Measurements from ENCODE around the gene WBP1. TPM values are rescaled to one million over a fixed set of nuclear protein-coding genes. Genes with fewer than 3 reads are reported as not detected.
"Not testable (repeated sequence)": the region's sequence is repeated elsewhere in the genome, so short reads cannot be mapped to it uniquely, and the experiment has no call there.

Gene WBP1
- total RNA-seq, 1 experiment from 2014 or later, result 67.6 TPM

DNA sequence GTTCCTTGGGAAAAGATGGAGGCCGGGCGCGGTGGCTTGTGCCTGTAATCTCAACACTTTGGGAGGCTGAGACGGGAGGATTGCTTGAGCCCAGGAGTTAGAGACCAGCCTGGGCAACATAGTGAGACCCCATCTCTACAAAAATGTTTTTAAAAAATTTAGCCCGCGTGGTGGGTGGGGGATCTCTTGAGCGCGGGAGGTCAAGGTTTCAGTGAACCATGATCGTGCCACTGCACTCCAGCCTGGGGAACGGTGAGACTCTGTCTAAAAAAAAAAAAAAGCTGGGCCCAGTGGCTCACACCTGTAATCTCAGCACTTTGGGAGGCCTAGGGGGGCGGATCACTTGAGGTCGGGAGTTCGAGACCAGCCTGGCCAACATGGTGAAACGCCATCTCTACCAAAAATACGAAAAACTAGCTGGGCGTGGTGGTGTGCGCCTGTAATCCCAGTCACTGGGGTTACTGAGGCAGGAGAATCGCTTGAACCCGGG lies 25.5 kb downstream of the WBP1 start:
- intact Hi-C loops (cut with micrococcal nuclease; ENCODE audit: unreplicated experiment), result loop anchor here (2.0 to 5.0 kb wide), 2 partner anchors 47 to 104 kb away; no protein-coding TSS in a partner anchor
- peak overlapping the region; percentile 84 to 99 for H3K4me3 ChIP-seq (ENCODE audit: low read depth in 2 of 2, low read length in 2 of 2)
- POLR2A ChIA-PET; DNase-seq (ENCODE audit: low read depth, low spot score); H3K36me3 ChIP-seq (ENCODE audit: control insufficient read depth, insufficient read depth, low read length); ATAC-seq; H3K27me3 ChIP-seq (ENCODE audit: control insufficient read depth, insufficient read depth, low read length); in situ Hi-C loops (cut with HindIII; ENCODE audit: low pct_unique_long_range_greater_than_20kb, low sequenced_read_pairs); BruUV-seq (replicated peaks); H3K9me3 ChIP-seq (ENCODE audit: control insufficient read depth, insufficient read depth, low read depth, low read length): not testable (repeated sequence)
- CTCF ChIA-PET, result interaction anchor here (0.6 to 2.3 kb wide), 4 partner anchors 11 to 104 kb away, joined by 4 to 9 read pairs (median 6); partner anchors contain the start of gene MRPL53
- peaks cover 16% of the 10 kb centered on the region for H3K4me1 ChIP-seq (ENCODE audit: control insufficient read depth, insufficient read depth, low read length)
- H3K27ac ChIP-seq (ENCODE audit: low read length), result peak overlapping the region; percentile 99

DNA sequence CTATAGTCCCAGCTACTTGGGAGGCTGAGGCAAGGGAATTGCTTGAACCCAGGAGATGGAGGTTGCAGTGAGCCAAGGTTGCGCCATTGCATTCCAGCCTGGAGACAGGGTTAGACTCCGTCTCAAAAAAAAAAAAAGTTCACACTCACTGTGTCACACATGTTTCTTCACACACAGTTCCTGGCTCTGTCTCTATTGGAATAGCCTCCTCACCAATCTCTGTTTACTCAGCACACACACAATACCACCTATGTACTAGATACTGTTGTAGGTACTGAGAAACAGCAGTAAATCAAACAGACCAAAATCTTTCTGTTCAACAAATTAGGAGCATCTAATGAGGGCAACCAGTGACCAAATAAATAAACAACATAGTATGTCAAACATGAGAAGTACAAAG lies 27.9 kb downstream of the WBP1 start:
- Histone ChIP-seq H3K27me3 (ENCODE audit: control insufficient read depth, insufficient read depth, low read length) (no peaks in the 10 kb centered on the region), H3K4me3 (ENCODE audit: low read depth in 2 of 2, low read length in 2 of 2) (no peak overlapping the region), H3K27ac (ENCODE audit: low read length) (no peak overlapping the region), H3K9me3 (ENCODE audit: control insufficient read depth, insufficient read depth, low read depth, low read length) (no peaks in the 10 kb centered on the region), H3K4me1 (ENCODE audit: control insufficient read depth, insufficient read depth, low read length) (peaks cover 10% of the 10 kb centered on the region), H3K36me3 (ENCODE audit: control insufficient read depth, insufficient read depth, low read length) (no peaks in the 10 kb centered on the region; the same call in none of the 2 replicates)
- TF ChIP-seq TCF7L2 (IDR thresholded peaks at IDR 0.05; ENCODE audit: low read depth, low read length) (no peak), SIN3A (IDR thresholded peaks at IDR 0.05; ENCODE audit: borderline replicate concordance, insufficient read depth, low read depth, low read length) (no peak), REST (IDR thresholded peaks at IDR 0.05; ENCODE audit: insufficient read depth in 1 of 2, low read depth in 2 of 2, low read length in 1 of 2) (no peak), POLR2AphosphoS5 (IDR thresholded peaks at IDR 0.05; ENCODE audit: low read depth, low read length) (no peak), CTCF (IDR thresholded peaks at IDR 0.05) (no peak)
- CTCF ChIA-PET, result no interaction called here
- no TSS peak for BruUV-seq (replicated peaks)
- intact Hi-C loops (cut with micrococcal nuclease; ENCODE audit: unreplicated experiment), result no loop called here
- ATAC-seq (no peak), DNase-seq (ENCODE audit: low read depth, low spot score) (no peak)
- POLR2A ChIA-PET, result interaction anchor here (0.7 kb wide), 1 partner anchor 15 kb away, joined by 8 read pairs; no protein-coding TSS in a partner anchor
- in situ Hi-C loops (cut with HindIII; ENCODE audit: low pct_unique_long_range_greater_than_20kb, low sequenced_read_pairs), result no loop called here

DNA sequence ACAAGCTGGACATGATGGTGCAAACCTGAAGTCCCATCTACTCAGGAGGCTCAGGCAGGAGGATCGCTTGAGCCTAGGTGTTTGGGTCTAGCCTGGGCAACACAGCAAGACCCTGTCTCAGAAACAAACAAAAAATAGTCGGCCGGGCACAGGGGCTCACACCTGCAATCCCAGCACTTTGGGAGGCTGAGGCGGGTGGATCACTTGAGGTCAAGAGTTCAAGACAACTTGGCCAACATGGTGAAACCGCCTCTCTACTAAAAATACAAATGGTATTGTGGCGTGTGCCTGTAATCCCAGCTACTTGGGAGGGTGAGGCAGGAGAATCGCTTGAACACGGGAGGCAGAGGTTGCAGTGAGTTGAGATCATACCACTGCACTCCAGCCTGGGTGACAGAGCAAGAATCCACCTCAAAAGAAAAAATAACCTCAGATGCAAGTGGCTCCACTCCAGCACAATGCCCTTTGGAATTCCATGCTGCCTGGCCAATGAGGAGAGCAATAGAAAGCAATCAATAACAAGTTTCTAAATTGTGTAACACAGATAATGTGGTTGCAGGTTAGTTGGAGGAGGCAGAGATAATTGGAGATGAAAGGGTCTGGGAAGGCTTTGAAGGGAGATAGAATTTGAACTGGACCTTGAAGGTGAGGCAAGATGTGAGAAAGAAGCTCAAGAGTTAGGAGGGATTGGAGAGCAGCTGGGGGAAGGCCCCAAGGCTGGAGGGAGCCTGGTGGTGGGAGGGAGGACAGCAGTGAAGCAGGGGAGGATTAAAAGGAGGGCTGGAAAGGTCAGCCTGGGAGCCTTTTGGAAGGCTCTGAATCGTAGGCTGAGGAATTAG lies 30.6 kb downstream of the WBP1 start:
- no TSS peak for BruUV-seq (replicated peaks)
- H3K4me1 ChIP-seq (ENCODE audit: control insufficient read depth, insufficient read depth, low read length), result peaks cover 4% of the 10 kb centered on the region
- H3K4me3 ChIP-seq (ENCODE audit: low read depth in 2 of 2, low read length in 2 of 2), result no peak overlapping the region
- no peak for ATAC-seq
- ChIA-PET POLR2A (interaction anchor here (0.8 kb wide), 1 partner anchor 12 kb away, joined by 3 read pairs; no protein-coding TSS in a partner anchor), CTCF (no interaction called here)
- DNase-seq (ENCODE audit: low read depth, low spot score), result no peak
- H3K27me3 ChIP-seq (ENCODE audit: control insufficient read depth, insufficient read depth, low read length), result no peaks in the 10 kb centered on the region
- intact Hi-C loops (cut with micrococcal nuclease; ENCODE audit: unreplicated experiment), result no loop called here
- H3K9me3 ChIP-seq (ENCODE audit: control insufficient read depth, insufficient read depth, low read depth, low read length), result no peaks in the 10 kb centered on the region
- no peak for TF ChIP-seq CTCF (IDR thresholded peaks at IDR 0.05)
- TF ChIP-seq REST (IDR thresholded peaks at IDR 0.05; ENCODE audit: insufficient read depth in 1 of 2, low read depth in 2 of 2, low read length in 1 of 2), result no peak
- TF ChIP-seq POLR2AphosphoS5 (IDR thresholded peaks at IDR 0.05; ENCODE audit: low read depth, low read length), result no peak
- no peak for TF ChIP-seq SIN3A (IDR thresholded peaks at IDR 0.05; ENCODE audit: borderline replicate concordance, insufficient read depth, low read depth, low read length)
- TF ChIP-seq TCF7L2 (IDR thresholded peaks at IDR 0.05; ENCODE audit: low read depth, low read length), result no peak
- no peaks in the 10 kb centered on the region; the same call in none of the 2 replicates for H3K36me3 ChIP-seq (ENCODE audit: control insufficient read depth, insufficient read depth, low read length)
- in situ Hi-C loops (cut with HindIII; ENCODE audit: low pct_unique_long_range_greater_than_20kb, low sequenced_read_pairs), result no loop called here
- H3K27ac ChIP-seq (ENCODE audit: low read length), result no peak overlapping the region
